ENCODE data around the gene DSCAML1.

GRCh38 chr11:117790279-117790678 lies 6.7 kb downstream of the DSCAML1 start:
- TF ChIP-seq EZH2phosphoT487 (IDR thresholded peaks at IDR 0.05; ENCODE audit: borderline replicate concordance, low read depth, low read length): no peak
- no peak for TF ChIP-seq CTCF (conservative IDR thresholded peaks at IDR 0.05; ENCODE audit: low read length)

All from OCI-LY7 (cell line).